ENCODE data around the gene GNAZ. TPM values are rescaled to one million over a fixed set of nuclear protein-coding genes. Genes with fewer than 3 reads are reported as not detected.

Gene GNAZ
- total RNA-seq, 1 experiment from 2014 or later = 5.0 TPM

DNA sequence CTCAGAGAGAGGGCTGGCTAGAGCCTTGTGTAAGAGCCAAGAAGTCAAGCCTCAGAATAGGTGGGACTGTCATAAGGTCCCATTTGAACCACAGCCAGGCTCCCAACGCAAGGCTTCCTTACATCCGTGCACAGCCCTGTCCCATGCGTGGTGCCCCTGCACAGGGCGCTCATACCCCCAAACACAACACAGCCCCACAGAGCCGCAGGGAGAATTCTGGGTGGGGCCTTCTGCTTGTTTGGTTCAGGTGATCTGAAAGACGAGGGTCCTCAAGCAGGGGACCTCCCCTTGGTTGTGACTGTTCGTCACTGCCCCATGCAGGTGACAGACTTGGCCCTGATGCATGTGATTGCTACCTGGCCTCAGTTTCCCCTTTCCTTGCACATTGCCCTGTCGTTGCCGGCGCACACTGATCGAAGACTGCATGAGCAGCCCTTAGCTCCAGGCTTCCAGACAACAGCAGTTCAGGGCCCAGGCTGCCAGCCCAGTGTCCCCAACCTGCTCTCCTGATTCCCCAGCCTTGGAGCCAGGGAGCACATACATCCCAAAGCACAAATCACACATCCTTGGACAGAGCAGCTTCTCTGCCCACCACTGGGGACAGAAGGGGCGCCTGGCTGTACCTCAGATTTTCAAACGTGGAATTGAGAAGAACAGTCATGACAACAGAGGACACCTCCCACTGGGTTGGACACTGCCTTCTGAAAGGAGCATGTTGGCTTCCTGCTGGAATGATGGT, 22.1 kb downstream of the GNAZ start:
- H3K4ac ChIP-seq (ENCODE audit: low read depth, low read length) = no peak overlapping the region
- H3K27ac Mint-ChIP-seq = no peak overlapping the region
- no peak overlapping the region for H3K18ac ChIP-seq (ENCODE audit: insufficient read length, low read depth, low read length)
- peaks cover 3% of the 10 kb centered on the region for H4K20me1 ChIP-seq (ENCODE audit: control insufficient read depth, insufficient read depth, insufficient read length)
- no peaks in the 10 kb centered on the region for H3K23me2 ChIP-seq (ENCODE audit: insufficient read length, low read depth, low read length, poor library complexity, severe bottlenecking)
- H4K5ac ChIP-seq (ENCODE audit: insufficient read length, low read depth, low read length) = no peak overlapping the region
- no peaks in the 10 kb centered on the region; the same call in 1 of the 2 replicates for H3K4me1 ChIP-seq (ENCODE audit: insufficient read depth, low read length)
- no peak overlapping the region for H4K91ac ChIP-seq (ENCODE audit: insufficient read length, low read depth, low read length)
- H3K14ac ChIP-seq (ENCODE audit: insufficient read depth, low read length) = no peak overlapping the region; the same call in 1 of the 2 replicates
- H3K79me2 ChIP-seq (ENCODE audit: insufficient read depth, low read length) = no peaks in the 10 kb centered on the region
- H2AFZ ChIP-seq (ENCODE audit: low read length) = no peak overlapping the region
- H2BK5ac ChIP-seq (ENCODE audit: insufficient read length, low read length) = no peak overlapping the region
- H3K23ac ChIP-seq (ENCODE audit: insufficient read length, low read depth, low read length) = no peak overlapping the region
- H3K36me3 Mint-ChIP-seq (ENCODE audit: insufficient read depth in 1 of 3, low read depth in 3 of 3) = peaks cover 0 to 13% (median 4%) of the 10 kb centered on the region in 3 experiments; a peak in 3 of 7 replicates
- H3K9me3 Mint-ChIP-seq = no peaks in the 10 kb centered on the region
- H3K4me2 ChIP-seq (ENCODE audit: insufficient read depth, insufficient read length, low read length) = no peak overlapping the region
- no peak overlapping the region for H3K27ac ChIP-seq (ENCODE audit: insufficient read length, low read depth, low read length)
- no peak overlapping the region for H3T11ph ChIP-seq (ENCODE audit: low read length)
- no peaks in the 10 kb centered on the region for H3K9me3 ChIP-seq (ENCODE audit: control insufficient read depth, low read depth, low read length)
- H3K4me3 Mint-ChIP-seq = no peak overlapping the region; a peak in 1 of 5 replicates
- no peak overlapping the region for H2BK20ac ChIP-seq (ENCODE audit: low read depth, low read length, poor library complexity, severe bottlenecking)
- no peak overlapping the region for H2AK5ac ChIP-seq (ENCODE audit: insufficient read length, low read length)
- H3K4me1 Mint-ChIP-seq = peaks cover 19 to 27% of the 10 kb centered on the region in 2 experiments
- DNase-seq = no peak
- TF ChIP-seq, protein P1, sequence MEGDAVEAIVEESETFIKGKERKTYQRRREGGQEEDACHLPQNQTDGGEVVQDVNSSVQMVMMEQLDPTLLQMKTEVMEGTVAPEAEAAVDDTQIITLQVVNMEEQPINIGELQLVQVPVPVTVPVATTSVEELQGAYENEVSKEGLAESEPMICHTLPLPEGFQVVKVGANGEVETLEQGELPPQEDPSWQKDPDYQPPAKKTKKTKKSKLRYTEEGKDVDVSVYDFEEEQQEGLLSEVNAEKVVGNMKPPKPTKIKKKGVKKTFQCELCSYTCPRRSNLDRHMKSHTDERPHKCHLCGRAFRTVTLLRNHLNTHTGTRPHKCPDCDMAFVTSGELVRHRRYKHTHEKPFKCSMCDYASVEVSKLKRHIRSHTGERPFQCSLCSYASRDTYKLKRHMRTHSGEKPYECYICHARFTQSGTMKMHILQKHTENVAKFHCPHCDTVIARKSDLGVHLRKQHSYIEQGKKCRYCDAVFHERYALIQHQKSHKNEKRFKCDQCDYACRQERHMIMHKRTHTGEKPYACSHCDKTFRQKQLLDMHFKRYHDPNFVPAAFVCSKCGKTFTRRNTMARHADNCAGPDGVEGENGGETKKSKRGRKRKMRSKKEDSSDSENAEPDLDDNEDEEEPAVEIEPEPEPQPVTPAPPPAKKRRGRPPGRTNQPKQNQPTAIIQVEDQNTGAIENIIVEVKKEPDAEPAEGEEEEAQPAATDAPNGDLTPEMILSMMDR (conservative IDR thresholded peaks at IDR 0.05) = no peak
- no peak overlapping the region for H3K9ac ChIP-seq (ENCODE audit: extremely low read depth, insufficient read length, low read length)
- peaks cover 3% of the 10 kb centered on the region for H3K27me3 Mint-ChIP-seq (ENCODE audit: low read depth)
- H2BK15ac ChIP-seq (ENCODE audit: low read depth, low read length) = no peak overlapping the region
- H2BK12ac ChIP-seq (ENCODE audit: insufficient read length, low read depth, low read length) = no peak overlapping the region
- no peaks in the 10 kb centered on the region for H3K27me3 ChIP-seq (ENCODE audit: insufficient read depth, low read length)
- no peak overlapping the region for H4K8ac ChIP-seq (replicated peaks; ENCODE audit: insufficient read length, low read depth, low read length)
- whole genome bisulfite sequencing (ENCODE audit: extremely low coverage, insufficient read length, low lambda C conversion rate) = no CpG with 5 or more reads among the region's 13 CpGs
- H3K79me1 ChIP-seq (ENCODE audit: insufficient read depth, low read depth, low read length, poor library complexity, severe bottlenecking) = no peaks in the 10 kb centered on the region
- no peak overlapping the region for H3K56ac ChIP-seq (ENCODE audit: insufficient read length, low read depth, low read length)
- no peak overlapping the region for H2BK120ac ChIP-seq (ENCODE audit: low read depth, low read length, poor library complexity, severe bottlenecking)
